GM12891 (cell line): ENCODE results near the gene ACOX2.

Experiments
- POLR2A ChIP-seq: IDR thresholded peaks from 2 replicates; pipeline ENCODE4 v1.6.1; 2011; ENCODE audit warnings: low read depth, low read length, control low read depth
- POLR2AphosphoS5 ChIP-seq: IDR thresholded peaks from 2 replicates; pipeline ENCODE4 v1.6.1; 2011; ENCODE audit warnings: low read depth, low read length, control low read depth

- TF ChIP-seq POLR2A, result no peak
- TF ChIP-seq POLR2AphosphoS5, result no peak
Measured at GRCh38 chr3:58484722-58485069, 52.3 kb downstream of the ACOX2 start.
